CD14-positive monocyte (primary cell): ENCODE results near the gene FAM81A. TPM values are rescaled to one million over a fixed set of nuclear protein-coding genes. Genes with fewer than 3 reads are reported as not detected.

ENCODE experiments used
- DNase-seq, 3 donors: peaks; one replicate each; pipeline ENCODE4 v3.0.0-alpha.2; 2011 to 2022
- H2AFZ ChIP-seq: 2 replicates; pipeline ENCODE4 v1.6.0; 2012; ENCODE audit warnings: mild to moderate bottlenecking, low read depth, low read length, inconsistent platforms; ENCODE audit not compliant: insufficient read depth, poor library complexity, severe bottlenecking
- H3K27ac ChIP-seq, 2 donors: 1 replicate in 1 of 2; 2 replicates in 1 of 2; pipeline ENCODE4 v1.5.1; 2012 to 2013; ENCODE audit warnings: low read length in 2 of 2, control low read depth in 1 of 2, inconsistent platforms in 1 of 2, low read depth in 1 of 2, mild to moderate bottlenecking in 1 of 2
- H3K27me3 ChIP-seq, 2 donors: one replicate each; pipeline versions ENCODE4 v1.6.0 to v1.6.1; 2011 to 2013; ENCODE audit warnings: low read length in 2 of 2; ENCODE audit not compliant: control insufficient read depth in 2 of 2, insufficient read depth in 2 of 2
- H3K36me3 ChIP-seq, 2 donors: replicated peaks in 1 of 2; 1 replicate in 1 of 2; 2 replicates in 1 of 2; pipeline versions ENCODE4 v1.5.1 to v1.6.1; 2012 to 2013; ENCODE audit warnings: low read length in 2 of 2, control low read depth in 1 of 2, inconsistent platforms in 1 of 2, mild to moderate bottlenecking in 1 of 2; ENCODE audit not compliant: insufficient read depth in 2 of 2, control insufficient read depth in 1 of 2
- H3K4me1 ChIP-seq, 2 donors: 1 replicate in 1 of 2; 2 replicates in 1 of 2; pipeline versions ENCODE4 v1.5.1 to v1.6.1; 2012 to 2013; ENCODE audit warnings: low read length in 2 of 2, control low read depth in 1 of 2, inconsistent platforms in 1 of 2, mild to moderate bottlenecking in 1 of 2, moderate library complexity in 1 of 2; ENCODE audit not compliant: insufficient read depth in 2 of 2, control insufficient read depth in 1 of 2
- H3K4me2 ChIP-seq: replicated peaks from 2 replicates; pipeline ENCODE3; 2012; ENCODE audit warnings: low read length, moderate library complexity, mild to moderate bottlenecking; ENCODE audit not compliant: poor library complexity, severe bottlenecking; ENCODE audit errors: extremely low read depth
- H3K4me3 ChIP-seq, 3 experiments: fragments of 200-600 bp in 1 of 3; sonication (generic) in 1 of 3; replicated peaks in 1 of 3; 1 replicate in 2 of 3; 2 replicates in 1 of 3; pipeline ENCODE4 v1.5.1; 2011 to 2013; ENCODE audit warnings: low read length in 3 of 3, mild to moderate bottlenecking in 3 of 3, control low read depth in 2 of 3, low read depth in 2 of 3, inconsistent platforms in 1 of 3, moderate library complexity in 1 of 3
- H3K79me2 ChIP-seq: 2 replicates; pipeline ENCODE4 v1.6.0; 2012; ENCODE audit warnings: mild to moderate bottlenecking, control low read depth, inconsistent platforms, low read length, moderate library complexity; ENCODE audit not compliant: insufficient read depth
- H3K9ac ChIP-seq: 2 replicates; pipeline ENCODE4 v1.6.0; 2017; ENCODE audit warnings: low read length, mild to moderate bottlenecking; ENCODE audit not compliant: insufficient read depth, poor library complexity, severe bottlenecking
- H3K9me3 ChIP-seq, 2 donors: replicated peaks in 1 of 2; 1 replicate in 1 of 2; 2 replicates in 1 of 2; pipeline versions ENCODE4 v1.5.1 to v1.6.1; 2012 to 2013; ENCODE audit warnings: low read length in 2 of 2, control low read depth in 1 of 2; ENCODE audit not compliant: control insufficient read depth in 1 of 2, insufficient read depth in 1 of 2
- H4K20me1 ChIP-seq: 2 replicates; pipeline ENCODE4 v1.6.0; 2012; ENCODE audit warnings: mild to moderate bottlenecking, low read length, control low read depth, moderate library complexity; ENCODE audit not compliant: insufficient read depth
- H3K27ac Mint-ChIP-seq, 7 donors: one replicate each; pipeline ENCODE4 v1.8.0; 2020; ENCODE audit warnings: mild to moderate bottlenecking in 7 of 7, mixed read lengths in 7 of 7, moderate library complexity in 6 of 7, inconsistent platforms in 2 of 7
- H3K27me3 Mint-ChIP-seq, 3 donors: one replicate each; pipeline ENCODE4 v1.8.0; 2021 to 2022; ENCODE audit warnings: low read depth in 3 of 3, mild to moderate bottlenecking in 3 of 3, mixed read lengths in 3 of 3, moderate library complexity in 3 of 3, inconsistent platforms in 1 of 3
- H3K36me3 Mint-ChIP-seq, 2 donors: one replicate each; pipeline ENCODE4 v1.8.0; 2020; ENCODE audit warnings: mixed read lengths in 2 of 2, inconsistent platforms in 1 of 2, mild to moderate bottlenecking in 1 of 2
- H3K4me1 Mint-ChIP-seq: one replicate; pipeline ENCODE4 v1.8.0; 2020; ENCODE audit warnings: mild to moderate bottlenecking, mixed read lengths
- H3K4me3 Mint-ChIP-seq, 2 donors: one replicate each; pipeline ENCODE4 v1.8.0; 2020; ENCODE audit warnings: mild to moderate bottlenecking in 2 of 2, mixed read lengths in 2 of 2, moderate library complexity in 1 of 2
- H3K9me3 Mint-ChIP-seq, 7 donors: one replicate each; pipeline ENCODE4 v1.8.0; 2020 to 2022; ENCODE audit warnings: mixed read lengths in 7 of 7, mild to moderate bottlenecking in 6 of 7, moderate library complexity in 6 of 7, inconsistent platforms in 2 of 7
- WGBS: methylation state at CpG from one replicate; pipeline ENCODE4 v1.1.5; 2013; ENCODE audit warnings: missing lambda C conversion rate; ENCODE audit not compliant: insufficient coverage; 5-methylcytosine and 5-hydroxymethylcytosine counted together
- intact Hi-C, 2 donors: fragments of 100-400 bp; cut with micrococcal nuclease; formaldehyde crosslinking; loops; one replicate each; pipeline versions ENCODE4 v1.15.0 to v1.15.1; 2023
- polyA plus RNA-seq, 3 donors: library from polyadenylated mRNA; depleted of rRNA in 1 of 3; unstranded in 2 of 3; stranded (reverse) in 1 of 3; fragments of 300-500 nt in 2 of 3; fragments of >200 nt in 1 of 3; fragmentation: Illumina TruSeq in 2 of 3; gene quantifications; 1 replicate in 2 of 3; 2 replicates in 1 of 3; pipeline ENCODE4 v1.2.3, GENCODE V29; 2012 to 2021
- TF ChIP-seq, protein P1 (sequence below): fragments of 200-600 bp; IDR thresholded peaks from one replicate; pipeline ENCODE4 v1.8.0; 2022; ENCODE audit warnings: antibody characterized with exemption, mild to moderate bottlenecking

FAM81A gene
- polyA plus RNA-seq, 3 donors: 0.40 to 0.66 TPM; not detected in 1

DNA sequence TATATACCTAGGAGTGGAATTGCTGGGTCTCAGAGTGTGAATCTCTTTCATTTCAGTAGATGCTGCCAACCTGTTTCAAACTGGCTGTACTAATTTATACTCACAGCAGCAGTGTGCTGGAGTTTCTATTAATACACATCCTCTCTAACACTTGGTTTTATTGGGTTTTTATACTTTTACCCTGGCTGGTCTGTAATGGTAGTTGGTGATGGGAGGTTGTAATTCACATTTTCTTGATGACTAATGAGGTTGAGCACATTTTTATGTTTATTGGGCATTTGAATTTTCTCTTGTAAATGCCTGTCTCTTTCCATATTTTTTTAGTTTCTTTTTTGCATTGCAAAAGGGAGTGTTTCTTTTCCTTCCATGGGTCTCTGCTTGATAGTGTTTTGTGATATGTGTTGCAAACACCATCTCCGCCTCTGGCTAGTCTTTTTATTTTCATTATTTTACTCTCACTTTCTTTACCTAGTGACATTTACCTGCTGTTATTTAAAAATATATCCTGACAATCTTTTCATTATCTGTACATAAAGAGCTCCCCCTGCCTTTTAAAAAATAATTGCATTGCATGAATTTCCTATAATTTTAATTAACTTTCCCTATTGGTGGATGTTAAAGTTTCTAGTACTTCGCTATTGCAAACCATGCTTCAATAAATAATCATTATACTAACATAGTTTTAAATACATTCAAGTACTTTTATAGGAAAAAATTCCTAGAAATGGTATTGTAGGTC lies 124.6 kb downstream of the FAM81A start:
- H3K9me3 Mint-ChIP-seq: peaks cover 0 to 7% (median 2%) of the 10 kb centered on the region in 7 donors
- no peak for DNase-seq
- Histone ChIP-seq H3K4me3 (no peak overlapping the region), H4K20me1 (no peaks in the 10 kb centered on the region), H3K27me3 (no peaks in the 10 kb centered on the region), H3K4me2 (no peak overlapping the region), H3K4me1 (no peaks in the 10 kb centered on the region), H2AFZ (no peak overlapping the region), H3K27ac (no peak overlapping the region), H3K79me2 (no peaks in the 10 kb centered on the region), H3K9ac (no peak overlapping the region), H3K9me3 (no peaks in the 10 kb centered on the region), H3K36me3 (no peaks in the 10 kb centered on the region)
- H3K36me3 Mint-ChIP-seq: no peaks in the 10 kb centered on the region
- H3K27ac Mint-ChIP-seq: no peak overlapping the region
- H3K27me3 Mint-ChIP-seq: peaks cover 4 to 8% (median 5%) of the 10 kb centered on the region in 3 donors
- peaks cover 5% of the 10 kb centered on the region for H3K4me1 Mint-ChIP-seq
- H3K4me3 Mint-ChIP-seq: no peak overlapping the region
- intact Hi-C loops: no loop called here
- WGBS: no CpG with 5 or more reads among the region's 2 CpGs
- TF ChIP-seq, protein P1, sequence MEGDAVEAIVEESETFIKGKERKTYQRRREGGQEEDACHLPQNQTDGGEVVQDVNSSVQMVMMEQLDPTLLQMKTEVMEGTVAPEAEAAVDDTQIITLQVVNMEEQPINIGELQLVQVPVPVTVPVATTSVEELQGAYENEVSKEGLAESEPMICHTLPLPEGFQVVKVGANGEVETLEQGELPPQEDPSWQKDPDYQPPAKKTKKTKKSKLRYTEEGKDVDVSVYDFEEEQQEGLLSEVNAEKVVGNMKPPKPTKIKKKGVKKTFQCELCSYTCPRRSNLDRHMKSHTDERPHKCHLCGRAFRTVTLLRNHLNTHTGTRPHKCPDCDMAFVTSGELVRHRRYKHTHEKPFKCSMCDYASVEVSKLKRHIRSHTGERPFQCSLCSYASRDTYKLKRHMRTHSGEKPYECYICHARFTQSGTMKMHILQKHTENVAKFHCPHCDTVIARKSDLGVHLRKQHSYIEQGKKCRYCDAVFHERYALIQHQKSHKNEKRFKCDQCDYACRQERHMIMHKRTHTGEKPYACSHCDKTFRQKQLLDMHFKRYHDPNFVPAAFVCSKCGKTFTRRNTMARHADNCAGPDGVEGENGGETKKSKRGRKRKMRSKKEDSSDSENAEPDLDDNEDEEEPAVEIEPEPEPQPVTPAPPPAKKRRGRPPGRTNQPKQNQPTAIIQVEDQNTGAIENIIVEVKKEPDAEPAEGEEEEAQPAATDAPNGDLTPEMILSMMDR: no peak

GRCh38 chr15:59565299-59565698 lies 127.3 kb downstream of the FAM81A start:
- DNase-seq: no peak
- TF ChIP-seq, protein P1: no peak
- H4K20me1 ChIP-seq: no peaks in the 10 kb centered on the region
- intact Hi-C loops: no loop called here
- Mint-ChIP-seq H3K27ac (no peak overlapping the region), H3K4me1 (no peaks in the 10 kb centered on the region), H3K36me3 (no peaks in the 10 kb centered on the region), H3K9me3 (peaks cover 0 to 7% (median 2%) of the 10 kb centered on the region in 7 donors), H3K4me3 (no peak overlapping the region), H3K27me3 (peaks cover 4 to 8% (median 4%) of the 10 kb centered on the region in 3 donors)
- no peaks in the 10 kb centered on the region for H3K4me1 ChIP-seq
- no peak overlapping the region for H3K4me3 ChIP-seq
- H3K4me2 ChIP-seq: no peak overlapping the region
- H3K79me2 ChIP-seq: no peaks in the 10 kb centered on the region
- H3K27me3 ChIP-seq: no peaks in the 10 kb centered on the region
- WGBS: no CpG with 5 or more reads among the region's 4 CpGs
- no peak overlapping the region for H2AFZ ChIP-seq
- H3K27ac ChIP-seq: no peak overlapping the region
- no peaks in the 10 kb centered on the region for H3K36me3 ChIP-seq
- H3K9ac ChIP-seq: no peak overlapping the region
- H3K9me3 ChIP-seq: no peaks in the 10 kb centered on the region
